ENCODE data around the gene NUP133. TPM values are rescaled to one million over a fixed set of nuclear protein-coding genes. Genes with fewer than 3 reads are reported as not detected.

The NUP133 gene
- total RNA-seq, 1 experiment from 2014 or later = 50.9 TPM

DNA sequence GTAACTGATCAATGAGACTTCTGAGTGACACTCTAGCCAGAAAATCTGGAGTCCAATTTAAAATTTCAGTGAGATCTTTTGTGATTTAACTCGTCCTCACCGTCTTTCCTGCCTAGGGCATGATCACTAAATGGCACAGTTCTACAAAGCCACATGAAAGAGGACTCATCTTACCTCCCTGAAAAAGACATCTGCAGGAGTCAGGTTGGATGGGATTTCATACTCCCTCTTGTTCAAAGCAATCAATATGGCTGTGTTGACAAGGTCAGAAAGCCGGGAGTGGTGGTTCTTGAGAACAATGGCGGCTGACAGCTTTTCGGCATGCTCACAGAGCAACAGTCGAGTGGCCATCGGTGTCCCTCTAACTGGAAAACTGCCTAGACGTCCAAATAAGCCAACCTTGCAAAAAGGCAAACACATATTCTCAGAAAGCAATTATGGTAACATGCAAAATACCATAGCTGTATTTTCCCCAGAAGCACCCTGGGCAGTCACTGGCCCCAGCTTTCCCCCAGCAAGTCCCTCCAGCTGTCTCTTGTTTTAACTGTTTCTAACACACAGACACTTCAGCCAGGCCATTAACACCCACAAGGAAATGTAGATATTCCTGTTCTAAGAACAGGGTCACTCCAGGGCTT lies 37.6 kb downstream of the NUP133 start:
- H3K36me3 Mint-ChIP-seq (ENCODE audit: insufficient read depth, unreplicated experiment) = peaks cover 36% of the 10 kb centered on the region
- no peaks in the 10 kb centered on the region for H3K9me3 Mint-ChIP-seq (ENCODE audit: low read depth, unreplicated experiment)
- BruUV-seq (replicated peaks) = no TSS peak
- no peak for DNase-seq
- H3K27me3 Mint-ChIP-seq (ENCODE audit: unreplicated experiment) = no peaks in the 10 kb centered on the region
- CTCF ChIA-PET = no interaction called here
- TF ChIP-seq, protein P1, sequence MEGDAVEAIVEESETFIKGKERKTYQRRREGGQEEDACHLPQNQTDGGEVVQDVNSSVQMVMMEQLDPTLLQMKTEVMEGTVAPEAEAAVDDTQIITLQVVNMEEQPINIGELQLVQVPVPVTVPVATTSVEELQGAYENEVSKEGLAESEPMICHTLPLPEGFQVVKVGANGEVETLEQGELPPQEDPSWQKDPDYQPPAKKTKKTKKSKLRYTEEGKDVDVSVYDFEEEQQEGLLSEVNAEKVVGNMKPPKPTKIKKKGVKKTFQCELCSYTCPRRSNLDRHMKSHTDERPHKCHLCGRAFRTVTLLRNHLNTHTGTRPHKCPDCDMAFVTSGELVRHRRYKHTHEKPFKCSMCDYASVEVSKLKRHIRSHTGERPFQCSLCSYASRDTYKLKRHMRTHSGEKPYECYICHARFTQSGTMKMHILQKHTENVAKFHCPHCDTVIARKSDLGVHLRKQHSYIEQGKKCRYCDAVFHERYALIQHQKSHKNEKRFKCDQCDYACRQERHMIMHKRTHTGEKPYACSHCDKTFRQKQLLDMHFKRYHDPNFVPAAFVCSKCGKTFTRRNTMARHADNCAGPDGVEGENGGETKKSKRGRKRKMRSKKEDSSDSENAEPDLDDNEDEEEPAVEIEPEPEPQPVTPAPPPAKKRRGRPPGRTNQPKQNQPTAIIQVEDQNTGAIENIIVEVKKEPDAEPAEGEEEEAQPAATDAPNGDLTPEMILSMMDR (IDR thresholded peaks at IDR 0.05; ENCODE audit: unreplicated experiment) = no peak
- no peak overlapping the region for H3K4me3 Mint-ChIP-seq (ENCODE audit: low read depth, unreplicated experiment)
- no peak overlapping the region for H3K27ac Mint-ChIP-seq (ENCODE audit: unreplicated experiment)
- no peaks in the 10 kb centered on the region for H3K4me1 Mint-ChIP-seq (ENCODE audit: low read depth, unreplicated experiment)
- intact Hi-C loops (cut with micrococcal nuclease; ENCODE audit: unreplicated experiment) = no loop called here

DNA sequence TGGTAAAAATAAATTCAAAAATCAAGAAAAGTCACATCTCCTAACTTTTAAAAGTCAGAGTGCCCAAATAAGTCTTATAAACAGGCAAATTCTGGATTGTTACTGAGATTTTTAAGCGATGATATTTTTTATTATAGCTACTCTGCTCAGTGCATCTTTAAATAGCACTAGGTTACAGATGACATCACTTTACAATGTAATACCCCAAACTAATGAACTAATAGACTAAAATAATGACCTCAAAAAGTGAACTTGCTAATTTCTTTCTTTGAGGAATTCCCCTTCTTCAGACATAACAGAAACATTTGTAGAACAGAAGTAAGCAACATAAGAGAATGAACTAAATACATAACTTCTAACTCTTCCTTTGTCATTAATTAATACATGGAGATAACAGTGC lies 41.3 kb downstream of the NUP133 start:
- no peaks in the 10 kb centered on the region for H3K4me1 Mint-ChIP-seq (ENCODE audit: low read depth, unreplicated experiment)
- no peak for DNase-seq
- intact Hi-C loops (cut with micrococcal nuclease; ENCODE audit: unreplicated experiment) = no loop called here
- no peaks in the 10 kb centered on the region for H3K27me3 Mint-ChIP-seq (ENCODE audit: unreplicated experiment)
- no TSS peak for BruUV-seq (replicated peaks)
- peaks cover 34% of the 10 kb centered on the region for H3K36me3 Mint-ChIP-seq (ENCODE audit: insufficient read depth, unreplicated experiment)
- no peaks in the 10 kb centered on the region for H3K9me3 Mint-ChIP-seq (ENCODE audit: low read depth, unreplicated experiment)
- CTCF ChIA-PET = interaction anchor here (1.3 kb wide), 1 partner anchor 798 kb away, joined by 4 read pairs; no protein-coding TSS in a partner anchor
- H3K4me3 Mint-ChIP-seq (ENCODE audit: low read depth, unreplicated experiment) = no peak overlapping the region
- H3K27ac Mint-ChIP-seq (ENCODE audit: unreplicated experiment) = no peak overlapping the region
- TF ChIP-seq, protein P1 (IDR thresholded peaks at IDR 0.05; ENCODE audit: unreplicated experiment) = no peak

DNA sequence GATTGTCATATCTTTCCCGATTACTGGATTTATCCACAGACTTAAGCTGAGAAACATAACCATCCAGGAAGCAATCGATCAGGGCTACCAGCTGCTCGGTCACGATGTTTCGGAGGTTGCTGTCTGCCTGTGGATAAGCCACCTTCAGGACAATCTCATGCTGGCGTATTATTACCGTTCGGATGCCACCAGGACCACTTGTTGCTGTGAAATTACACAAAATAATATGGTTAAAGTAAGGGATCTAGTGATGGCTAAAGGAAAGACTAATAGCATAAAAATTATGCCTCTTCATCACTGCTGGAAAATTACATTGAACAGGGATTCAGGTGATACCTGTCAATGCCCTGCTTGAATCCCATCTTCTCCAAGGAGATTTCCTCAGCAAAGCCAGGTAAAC lies 43.5 kb downstream of the NUP133 start:
- BruUV-seq (replicated peaks) = no TSS peak
- no peak for DNase-seq
- intact Hi-C loops (cut with micrococcal nuclease; ENCODE audit: unreplicated experiment) = no loop called here
- Mint-ChIP-seq H3K9me3 (ENCODE audit: low read depth, unreplicated experiment) (no peaks in the 10 kb centered on the region), H3K36me3 (ENCODE audit: insufficient read depth, unreplicated experiment) (peaks cover 31% of the 10 kb centered on the region), H3K27ac (ENCODE audit: unreplicated experiment) (no peak overlapping the region), H3K27me3 (ENCODE audit: unreplicated experiment) (no peaks in the 10 kb centered on the region), H3K4me3 (ENCODE audit: low read depth, unreplicated experiment) (no peak overlapping the region), H3K4me1 (ENCODE audit: low read depth, unreplicated experiment) (no peaks in the 10 kb centered on the region)
- TF ChIP-seq, protein P1 (IDR thresholded peaks at IDR 0.05; ENCODE audit: unreplicated experiment) = no peak
- CTCF ChIA-PET = no interaction called here

DNA sequence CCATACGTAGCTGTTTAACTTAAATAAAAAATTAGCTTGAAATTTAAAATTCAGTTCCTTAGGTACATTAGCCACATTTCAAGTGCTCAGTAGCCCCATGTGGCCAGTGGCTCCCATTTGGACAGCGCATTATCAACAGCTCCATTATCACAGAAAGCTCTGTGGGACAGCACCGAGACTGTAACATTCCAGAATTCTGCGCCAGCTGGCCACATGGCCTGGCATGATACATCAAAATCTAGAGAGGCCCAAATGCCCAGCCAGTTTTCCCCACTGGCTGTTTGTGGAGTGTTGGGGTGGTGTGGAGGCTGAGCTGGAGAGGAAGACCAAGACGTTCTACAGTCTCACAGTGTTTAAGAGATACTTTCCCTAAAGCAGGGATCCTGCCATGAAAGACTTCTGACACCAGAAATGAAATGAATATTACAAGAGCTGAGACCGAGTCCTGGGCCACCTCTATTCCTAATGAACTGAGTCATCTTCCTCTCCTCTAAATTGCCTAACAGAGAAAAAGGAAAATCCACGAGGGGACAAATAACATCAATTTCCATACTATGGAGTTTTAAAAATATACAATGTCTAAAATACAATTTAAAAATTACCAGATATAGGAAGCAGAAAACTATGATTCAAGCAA lies 47.0 kb downstream of the NUP133 start:
- H3K4me3 Mint-ChIP-seq (ENCODE audit: low read depth, unreplicated experiment) = no peak overlapping the region
- intact Hi-C loops (cut with micrococcal nuclease; ENCODE audit: unreplicated experiment) = no loop called here
- peaks cover 19% of the 10 kb centered on the region for H3K36me3 Mint-ChIP-seq (ENCODE audit: insufficient read depth, unreplicated experiment)
- no peaks in the 10 kb centered on the region for H3K27me3 Mint-ChIP-seq (ENCODE audit: unreplicated experiment)
- TF ChIP-seq, protein P1 (IDR thresholded peaks at IDR 0.05; ENCODE audit: unreplicated experiment) = no peak
- CTCF ChIA-PET = no interaction called here
- no peak overlapping the region for H3K27ac Mint-ChIP-seq (ENCODE audit: unreplicated experiment)
- BruUV-seq (replicated peaks) = no TSS peak
- H3K9me3 Mint-ChIP-seq (ENCODE audit: low read depth, unreplicated experiment) = no peaks in the 10 kb centered on the region
- H3K4me1 Mint-ChIP-seq (ENCODE audit: low read depth, unreplicated experiment) = no peaks in the 10 kb centered on the region
- no peak for DNase-seq
